Measurements from ENCODE around the gene RGS7.
"Not testable (repeated sequence)": the region's sequence is repeated elsewhere in the genome, so short reads cannot be mapped to it uniquely, and the experiment has no call there.

The RGS7 gene

GRCh38 chr1:241331328-241332036, 25.5 kb downstream of the RGS7 start:
- no peak for DNase-seq

- no peak for DNase-seq
Measured at GRCh38 chr1:241330619-241331327, 26.2 kb downstream of the RGS7 start.

- no peak for DNase-seq
Measured at GRCh38 chr1:241325456-241325855, 31.5 kb downstream of the RGS7 start.

GRCh38 chr1:241323514-241324195, 33.4 kb downstream of the RGS7 start:
- no peak for DNase-seq

GRCh38 chr1:241317676-241318075, 39.3 kb downstream of the RGS7 start:
- no peak for DNase-seq

DNA sequence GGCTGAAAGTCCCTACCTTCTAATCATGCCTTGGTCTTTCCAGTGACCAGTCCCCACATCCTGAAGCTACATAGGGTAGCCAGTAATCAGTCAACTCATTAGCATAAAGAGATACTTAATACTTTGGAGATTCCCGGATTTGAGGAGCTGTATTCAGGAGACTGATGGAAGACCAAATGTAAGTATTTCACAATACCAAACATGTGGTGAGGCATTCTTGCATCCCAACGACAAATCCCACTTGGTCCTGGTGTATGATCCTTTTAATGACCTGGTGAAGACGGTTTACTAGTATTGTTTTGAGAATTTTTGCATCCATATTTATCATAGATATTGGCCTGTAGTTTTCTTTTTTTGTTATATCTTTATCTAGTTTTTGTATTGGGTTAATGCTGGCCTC, 40.6 kb downstream of the RGS7 start:
- DNase-seq: no peak

GRCh38 chr1:241311056-241311746, 45.8 kb downstream of the RGS7 start:
- DNase-seq: no peak

GRCh38 chr1:241310451-241310850, 46.6 kb downstream of the RGS7 start:
- no peak for DNase-seq

DNA sequence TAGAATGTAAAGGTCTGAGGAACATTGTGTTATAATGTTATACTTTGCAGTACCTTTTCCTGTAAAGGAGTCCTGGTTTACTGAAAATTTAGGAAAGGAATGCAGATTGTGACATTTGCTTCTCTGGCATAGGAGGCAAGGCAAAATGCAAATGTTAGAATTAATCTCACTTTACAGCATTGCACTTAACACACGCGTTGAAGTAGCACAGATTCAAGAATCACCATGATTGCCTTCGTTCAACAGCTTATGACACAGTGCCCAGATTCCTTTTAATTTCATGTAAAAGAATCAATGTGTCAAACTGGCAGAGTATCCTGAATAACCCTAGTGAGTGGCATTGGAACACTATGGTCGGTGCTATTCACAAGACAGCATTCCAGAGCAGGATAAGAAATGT, 47.4 kb downstream of the RGS7 start:
- DNase-seq: no peak

DNA sequence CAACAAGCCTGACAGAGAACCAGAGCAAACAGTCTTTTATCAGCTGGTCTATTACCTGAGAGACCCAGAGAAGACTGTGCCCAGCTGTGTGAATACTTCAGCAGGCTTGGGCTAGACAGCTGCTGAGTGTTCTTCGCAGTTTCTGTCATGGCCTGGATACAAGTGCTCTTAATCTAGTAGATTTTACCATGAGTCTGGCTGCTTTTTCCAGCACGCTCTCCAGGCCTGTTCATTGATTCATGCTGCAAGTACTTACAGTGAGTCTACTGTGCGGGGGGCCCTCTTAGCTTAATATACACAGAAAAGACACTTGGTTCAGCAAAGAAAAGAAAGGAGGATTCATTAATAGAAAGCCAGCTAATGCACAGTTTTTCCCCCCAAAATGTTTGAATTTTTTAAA, 48.5 kb downstream of the RGS7 start:
- DNase-seq: no peak

- DNase-seq: no peak
Measured at GRCh38 chr1:241308011-241308410, 49.0 kb downstream of the RGS7 start.

GRCh38 chr1:241306125-241306790, 50.7 kb downstream of the RGS7 start:
- no peak for DNase-seq

DNA sequence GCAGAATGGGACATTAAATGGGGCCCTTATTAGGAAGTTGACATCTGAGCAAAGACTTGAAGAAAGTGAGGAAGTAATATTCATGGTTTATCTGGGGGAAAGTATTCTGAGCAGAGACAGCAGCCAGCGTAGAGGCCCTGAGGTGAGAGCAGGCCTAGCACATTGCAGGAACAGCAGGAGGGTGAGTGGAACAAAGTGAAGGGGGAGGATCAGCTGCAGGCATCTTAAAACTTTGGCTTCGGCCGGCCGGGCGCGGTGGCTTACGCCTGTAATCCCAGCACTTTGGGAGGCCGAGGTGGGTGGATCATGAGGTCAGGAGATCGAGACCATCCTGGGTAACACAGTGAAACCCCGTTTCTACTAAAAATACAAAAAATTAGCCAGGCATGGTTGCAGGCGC, 55.0 kb downstream of the RGS7 start:
- not testable (repeated sequence) for DNase-seq

DNA sequence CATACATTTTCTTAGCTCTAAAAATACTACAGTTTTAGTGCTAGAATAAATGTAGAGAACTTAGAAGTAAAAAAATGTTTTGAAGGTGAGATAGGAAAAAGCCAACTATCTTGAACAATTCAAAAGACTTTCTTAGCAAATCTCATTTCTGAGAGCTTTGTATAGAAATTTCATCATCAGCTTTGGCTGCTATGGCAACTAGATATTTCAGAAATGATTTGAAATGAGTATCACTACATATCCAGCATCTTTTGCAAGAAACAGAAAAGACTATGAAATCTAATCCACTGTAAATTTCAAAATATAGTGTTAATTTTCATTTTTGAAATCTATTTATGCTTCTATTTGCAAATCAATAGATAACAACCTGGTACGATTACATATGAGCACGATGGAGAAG, 57.7 kb downstream of the RGS7 start:
- no peak for DNase-seq

- DNase-seq: no peak
Measured at GRCh38 chr1:241292973-241293372, 64.0 kb downstream of the RGS7 start.

DNA sequence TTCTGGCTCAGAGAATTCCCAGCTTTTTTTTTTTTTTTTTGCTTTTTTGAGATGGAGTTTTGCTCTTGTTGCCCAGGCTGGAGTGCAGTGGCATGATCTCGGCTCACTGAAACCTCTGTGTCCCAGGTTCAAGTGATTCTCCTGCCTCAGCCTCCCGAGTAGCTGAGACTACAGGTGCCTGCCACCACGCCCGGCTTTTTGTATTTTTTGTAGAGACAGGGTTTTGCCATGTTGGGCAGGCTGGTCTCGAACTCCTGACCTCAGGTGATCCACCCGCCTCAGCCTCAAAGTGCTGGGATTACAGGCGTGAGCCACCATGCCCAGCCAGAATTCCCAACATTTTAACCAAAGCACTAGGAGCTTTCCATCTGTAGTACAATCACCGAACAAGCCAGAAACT, 65.5 kb downstream of the RGS7 start:
- DNase-seq: not testable (repeated sequence)

- DNase-seq: no peak
Measured at GRCh38 chr1:241286486-241286885, 70.5 kb downstream of the RGS7 start.

- DNase-seq: no peak
Measured at GRCh38 chr1:241276391-241276790, 80.6 kb downstream of the RGS7 start.

GRCh38 chr1:241275981-241276380, 81.0 kb downstream of the RGS7 start:
- no peak for DNase-seq

- no peak for DNase-seq
Measured at GRCh38 chr1:241275226-241275625, 81.8 kb downstream of the RGS7 start.

DNA sequence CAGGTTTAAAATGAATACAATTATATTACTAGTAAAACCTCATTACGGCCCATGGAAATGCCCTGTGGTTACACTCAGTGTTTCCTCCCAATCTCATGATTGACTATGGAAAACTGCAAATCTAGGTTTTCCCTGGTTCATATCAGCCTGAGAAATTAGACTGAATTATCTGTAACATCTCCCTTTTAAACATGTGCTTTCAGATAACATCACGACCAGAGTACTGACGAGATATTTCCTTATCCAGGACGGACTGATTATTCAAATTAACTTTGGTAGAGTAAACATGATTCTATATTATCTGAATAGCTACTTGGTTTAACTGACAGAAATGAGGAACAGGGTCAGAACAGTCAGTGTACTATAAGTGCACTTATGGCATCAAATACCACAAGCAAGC, 82.3 kb downstream of the RGS7 start:
- DNase-seq: no peak

DNA sequence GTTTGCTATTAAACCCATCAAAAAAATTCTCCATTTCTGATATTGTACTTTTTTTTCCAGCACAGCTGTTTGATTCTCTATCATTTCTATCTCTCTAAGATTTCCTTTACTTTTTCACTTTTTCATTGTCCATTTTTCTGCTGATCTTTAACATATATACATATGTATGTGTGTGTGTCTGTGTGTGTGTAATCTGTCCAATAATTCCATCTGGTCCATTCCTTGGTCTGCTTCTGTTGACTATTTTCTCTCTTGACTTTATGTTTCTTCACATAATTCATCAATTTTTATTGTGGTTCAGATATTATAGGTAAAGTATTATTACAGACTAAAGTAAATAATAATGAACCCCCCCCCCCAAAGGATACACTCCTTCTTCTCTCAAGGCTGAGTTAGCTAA, 84.2 kb downstream of the RGS7 start:
- no peak for DNase-seq

DNA sequence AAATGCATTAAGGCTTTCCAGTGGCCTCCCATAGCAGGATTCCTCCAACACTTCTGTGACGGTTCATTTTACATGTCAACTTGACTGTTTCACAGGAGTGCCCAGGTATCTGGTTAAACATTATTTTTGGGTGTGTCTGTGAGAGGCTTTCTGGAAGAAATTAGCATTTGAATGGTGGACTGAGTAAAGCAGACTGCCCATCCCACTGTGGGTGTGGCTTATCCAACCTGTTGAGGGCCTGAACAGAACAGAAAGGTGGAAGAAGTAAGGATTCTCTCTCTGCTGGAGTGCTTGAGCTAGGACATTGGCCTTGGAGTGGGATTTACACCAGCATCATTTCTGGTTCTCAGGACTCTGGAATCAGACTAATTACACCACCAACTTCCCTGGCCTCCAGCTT, 85.6 kb downstream of the RGS7 start:
- DNase-seq: no peak

Data from NCI-H774 (cell line).